HepG2 (cell line): ENCODE data around the gene ERBB3. TPM values are rescaled to one million over a fixed set of nuclear protein-coding genes. Genes with fewer than 3 reads are reported as not detected.

ENCODE experiments used
- ETV5 ChIP-seq: IDR thresholded peaks from 2 replicates; pipeline ENCODE4 v1.6.1; 2018; ENCODE audit warnings: missing biosample characterization, missing genetic modification reagents, inconsistent platforms, borderline replicate concordance
- GATAD2A ChIP-seq: IDR thresholded peaks from 2 replicates; pipeline ENCODE4 v1.6.1; 2016
- MED1 ChIP-seq: sonication (generic); formaldehyde crosslinking; IDR thresholded peaks from 2 replicates; pipeline ENCODE4 v1.4.0; 2020; ENCODE audit warnings: missing genetic modification reagents
- MED13 ChIP-seq: sonication (generic); formaldehyde crosslinking; IDR thresholded peaks from 2 replicates; pipeline ENCODE4 v1.5.0; 2020; ENCODE audit warnings: missing genetic modification reagents
- MEIS1 ChIP-seq: sonication (generic); formaldehyde crosslinking; IDR thresholded peaks from 2 replicates; pipeline ENCODE4 v1.9.0; 2021; ENCODE audit warnings: mild to moderate bottlenecking, missing genetic modification reagents, moderate library complexity, borderline replicate concordance
- MTA1 ChIP-seq: sonication (generic); formaldehyde crosslinking; IDR thresholded peaks from 2 replicates; pipeline ENCODE4 v1.4.0; 2020; ENCODE audit warnings: missing genetic modification reagents, mild to moderate bottlenecking, borderline replicate concordance
- REPIN1 ChIP-seq: sonication (generic); formaldehyde crosslinking; IDR thresholded peaks from 2 replicates; pipeline ENCODE4 v1.8.0; 2022; ENCODE audit warnings: missing genetic modification reagents, low read depth, mild to moderate bottlenecking, borderline replicate concordance
- REXO4 ChIP-seq: sonication (generic); formaldehyde crosslinking; IDR thresholded peaks from 2 replicates; pipeline ENCODE4 v1.8.0; 2022; ENCODE audit warnings: missing genetic modification reagents, mild to moderate bottlenecking, borderline replicate concordance
- SP4 ChIP-seq: sonication (generic); formaldehyde crosslinking; IDR thresholded peaks from 2 replicates; pipeline ENCODE4 v1.8.1; 2023; ENCODE audit warnings: mild to moderate bottlenecking, missing genetic modification reagents
- TGIF2 ChIP-seq: IDR thresholded peaks from 2 replicates; pipeline ENCODE4 v1.6.1; 2016; ENCODE audit warnings: control low read depth, missing compliant biosample characterization
- ZFAT ChIP-seq: sonication (generic); formaldehyde crosslinking; conservative IDR thresholded peaks from 2 replicates; pipeline ENCODE4 v1.8.1; 2023; ENCODE audit warnings: missing genetic modification reagents, inconsistent platforms
- ZNF251 ChIP-seq: sonication (generic); formaldehyde crosslinking; IDR thresholded peaks from 2 replicates; pipeline ENCODE4 v1.9.0; 2021; ENCODE audit warnings: mild to moderate bottlenecking, missing genetic modification reagents
- ZNF317 ChIP-seq: sonication (generic); formaldehyde crosslinking; IDR thresholded peaks from 2 replicates; pipeline ENCODE4 v1.5.0; 2020; ENCODE audit warnings: mild to moderate bottlenecking, missing genetic modification reagents
- ZNF430 ChIP-seq: sonication (generic); formaldehyde crosslinking; IDR thresholded peaks from 2 replicates; pipeline ENCODE4 v1.9.0; 2021; ENCODE audit warnings: mild to moderate bottlenecking, missing genetic modification reagents
- ZNF720 ChIP-seq: sonication (generic); formaldehyde crosslinking; IDR thresholded peaks from 2 replicates; pipeline ENCODE4 v1.4.0; 2020; ENCODE audit warnings: missing genetic modification reagents
- ZNF777 ChIP-seq: sonication (generic); formaldehyde crosslinking; IDR thresholded peaks from 2 replicates; pipeline ENCODE4 v1.4.0; 2020; ENCODE audit warnings: missing genetic modification reagents
- ZSCAN25 ChIP-seq: sonication (generic); formaldehyde crosslinking; IDR thresholded peaks from 2 replicates; pipeline ENCODE4 v1.8.0; 2022; ENCODE audit warnings: mild to moderate bottlenecking, missing genetic modification reagents
- polyA plus RNA-seq, 8 experiments: library from polyadenylated mRNA; depleted of rRNA in 3 of 8; stranded (reverse) in 7 of 8; unstranded in 1 of 8; fragments of >200 nt; fragmentation: Illumina TruSeq in 4 of 8; extraction: Trizol in 4 of 8; gene quantifications; 2 replicates each; pipeline versions ENCODE4 v1.2.1 to v1.2.3, GENCODE V29; 2011 to 2016; ENCODE audit warnings: low read depth in 4 of 8, missing spikeins in 1 of 8, mixed read lengths in 1 of 8; ENCODE audit not compliant: insufficient read depth in 1 of 8
- total RNA-seq, 5 experiments: library from RNA; depleted of rRNA; stranded (reverse); fragments of >200 nt; fragmentation: Illumina TruSeq; extraction: Trizol; gene quantifications; 2 replicates each; pipeline ENCODE4 v1.2.3, GENCODE V29; 2016; ENCODE audit warnings: low read depth in 1 of 5
- TF ChIP-seq, protein P1 (sequence below): sonication (generic); formaldehyde crosslinking; IDR thresholded peaks from 2 replicates; pipeline ENCODE4 v1.4.0; 2020; ENCODE audit warnings: mild to moderate bottlenecking, low read depth, missing genetic modification reagents
- TF ChIP-seq, protein P2 (sequence below): sonication (generic); formaldehyde crosslinking; IDR thresholded peaks from 2 replicates; pipeline ENCODE4 v1.5.0; 2020; ENCODE audit warnings: missing genetic modification reagents
- TF ChIP-seq, protein P3 (sequence below): sonication (generic); formaldehyde crosslinking; IDR thresholded peaks from 2 replicates; pipeline ENCODE4 v1.5.0; 2020; ENCODE audit warnings: missing genetic modification reagents
- TF ChIP-seq, protein P4 (sequence below): sonication (generic); formaldehyde crosslinking; IDR thresholded peaks from 2 replicates; pipeline ENCODE4 v1.4.0; 2020; ENCODE audit warnings: missing genetic modification reagents
- TF ChIP-seq, protein P5 (sequence below): sonication (generic); formaldehyde crosslinking; IDR thresholded peaks from 2 replicates; pipeline ENCODE4 v1.4.0; 2020; ENCODE audit warnings: missing genetic modification reagents

The ERBB3 gene
- total and polyA plus RNA-seq, 2 of the 13 experiments (the other 11 are each of a cell fraction or from before 2014, with no cell fraction given) = 93.6 to 358 TPM

DNA sequence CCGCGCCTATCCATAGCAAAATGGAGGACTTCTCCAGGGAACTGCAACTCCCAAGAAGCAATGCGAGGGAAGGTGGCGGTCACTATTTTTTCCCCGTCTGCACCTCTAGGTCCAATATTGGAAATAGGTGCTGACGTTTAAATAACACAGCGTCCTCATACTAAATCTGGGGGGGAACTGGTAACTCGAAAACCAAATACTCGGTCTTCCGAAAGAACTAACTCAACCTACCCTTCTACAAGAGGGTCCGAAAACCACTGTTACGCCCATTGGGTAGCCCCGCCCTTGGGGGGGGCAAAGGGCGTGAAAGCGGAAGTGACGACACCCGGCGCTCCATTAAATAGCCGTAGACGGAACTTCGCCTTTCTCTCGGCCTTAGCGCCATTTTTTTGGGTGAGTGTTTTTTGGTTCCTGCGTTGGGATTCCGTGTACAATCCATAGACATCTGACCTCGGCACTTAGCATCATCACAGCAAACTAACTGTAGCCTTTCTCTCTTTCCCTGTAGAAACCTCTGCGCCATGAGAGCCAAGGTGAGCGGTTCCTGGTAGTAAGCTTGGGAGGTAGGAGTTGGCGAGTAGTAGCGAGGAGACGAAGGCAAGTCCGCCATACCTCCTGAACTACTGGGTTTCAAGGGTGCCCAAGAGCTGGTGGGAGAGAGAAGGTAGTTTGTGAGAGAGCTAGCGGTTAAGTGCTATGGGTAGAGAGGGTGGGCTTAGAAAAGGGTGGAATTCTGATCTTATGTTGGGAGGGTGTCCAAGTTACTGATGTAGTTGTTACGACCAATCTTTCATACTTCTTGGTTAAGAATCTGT, 36.5 kb downstream of the ERBB3 start, which contains the start of gene RPL41 (continued):
- TF ChIP-seq, protein P1, sequence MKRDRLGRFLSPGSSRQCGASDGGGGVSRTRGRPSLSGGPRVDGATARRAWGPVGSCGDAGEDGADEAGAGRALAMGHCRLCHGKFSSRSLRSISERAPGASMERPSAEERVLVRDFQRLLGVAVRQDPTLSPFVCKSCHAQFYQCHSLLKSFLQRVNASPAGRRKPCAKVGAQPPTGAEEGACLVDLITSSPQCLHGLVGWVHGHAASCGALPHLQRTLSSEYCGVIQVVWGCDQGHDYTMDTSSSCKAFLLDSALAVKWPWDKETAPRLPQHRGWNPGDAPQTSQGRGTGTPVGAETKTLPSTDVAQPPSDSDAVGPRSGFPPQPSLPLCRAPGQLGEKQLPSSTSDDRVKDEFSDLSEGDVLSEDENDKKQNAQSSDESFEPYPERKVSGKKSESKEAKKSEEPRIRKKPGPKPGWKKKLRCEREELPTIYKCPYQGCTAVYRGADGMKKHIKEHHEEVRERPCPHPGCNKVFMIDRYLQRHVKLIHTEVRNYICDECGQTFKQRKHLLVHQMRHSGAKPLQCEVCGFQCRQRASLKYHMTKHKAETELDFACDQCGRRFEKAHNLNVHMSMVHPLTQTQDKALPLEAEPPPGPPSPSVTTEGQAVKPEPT (CRISPR knock-in tag) = peak; percentile 62; the same call in 1 of the 2 replicates
- peak; percentile 54; the same call in 1 of the 2 replicates for TF ChIP-seq SP4 (CRISPR knock-in tag)
- peak; percentile 88; the same call in 1 of the 2 replicates for TF ChIP-seq TGIF2 (CRISPR knock-in tag)
- TF ChIP-seq ZNF430 (CRISPR knock-in tag) = peak; percentile 56; the same call in 1 of the 2 replicates
- TF ChIP-seq ZFAT (CRISPR knock-in tag) = no peak
- peak; percentile 81 for TF ChIP-seq ZNF317
- TF ChIP-seq ZSCAN25 = peak; percentile 41
- peak; percentile 69 for TF ChIP-seq ETV5 (CRISPR knock-in tag)
- TF ChIP-seq MTA1 (CRISPR knock-in tag) = 0 out of 2 replicates have a peak, but pooled peaks have one; percentile 44
- no peak for TF ChIP-seq ZNF720
- TF ChIP-seq ZNF251 = peak; percentile 92; the same call in 1 of the 2 replicates
- TF ChIP-seq ZNF777 (CRISPR knock-in tag) = peak; percentile 49; the same call in 1 of the 2 replicates
- TF ChIP-seq, protein P2, sequence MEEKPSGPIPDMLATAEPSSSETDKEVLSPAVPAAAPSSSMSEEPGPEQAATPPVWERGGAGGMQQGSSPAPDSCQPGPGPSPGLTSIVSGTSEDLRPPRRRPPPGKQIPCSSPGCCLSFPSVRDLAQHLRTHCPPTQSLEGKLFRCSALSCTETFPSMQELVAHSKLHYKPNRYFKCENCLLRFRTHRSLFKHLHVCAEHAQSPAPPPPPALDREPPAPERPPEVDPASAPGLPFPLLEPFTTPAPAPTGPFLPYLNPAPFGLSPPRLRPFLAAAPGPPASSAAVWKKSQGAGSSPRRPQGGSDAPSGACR = peak; percentile 45; the same call in 1 of the 2 replicates
- TF ChIP-seq, protein P3, sequence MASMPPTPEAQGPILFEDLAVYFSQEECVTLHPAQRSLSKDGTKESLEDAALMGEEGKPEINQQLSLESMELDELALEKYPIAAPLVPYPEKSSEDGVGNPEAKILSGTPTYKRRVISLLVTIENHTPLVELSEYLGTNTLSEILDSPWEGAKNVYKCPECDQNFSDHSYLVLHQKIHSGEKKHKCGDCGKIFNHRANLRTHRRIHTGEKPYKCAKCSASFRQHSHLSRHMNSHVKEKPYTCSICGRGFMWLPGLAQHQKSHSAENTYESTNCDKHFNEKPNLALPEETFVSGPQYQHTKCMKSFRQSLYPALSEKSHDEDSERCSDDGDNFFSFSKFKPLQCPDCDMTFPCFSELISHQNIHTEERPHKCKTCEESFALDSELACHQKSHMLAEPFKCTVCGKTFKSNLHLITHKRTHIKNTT (CRISPR knock-in tag) = no peak
- TF ChIP-seq, protein P4, sequence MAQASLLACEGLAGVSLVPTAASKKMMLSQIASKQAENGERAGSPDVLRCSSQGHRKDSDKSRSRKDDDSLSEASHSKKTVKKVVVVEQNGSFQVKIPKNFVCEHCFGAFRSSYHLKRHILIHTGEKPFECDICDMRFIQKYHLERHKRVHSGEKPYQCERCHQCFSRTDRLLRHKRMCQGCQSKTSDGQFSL = peak; percentile 99
- TF ChIP-seq MEIS1 (CRISPR knock-in tag) = no peak; the same call in none of the 2 replicates
- peak; percentile 72; the same call in 1 of the 2 replicates for TF ChIP-seq MED13 (CRISPR knock-in tag)
- TF ChIP-seq REPIN1 (CRISPR knock-in tag) = peak; percentile 56; the same call in 1 of the 2 replicates
- peak; percentile 82 for TF ChIP-seq MED1 (CRISPR knock-in tag)
- no peak for TF ChIP-seq REXO4 (CRISPR knock-in tag)
- TF ChIP-seq, protein P5, sequence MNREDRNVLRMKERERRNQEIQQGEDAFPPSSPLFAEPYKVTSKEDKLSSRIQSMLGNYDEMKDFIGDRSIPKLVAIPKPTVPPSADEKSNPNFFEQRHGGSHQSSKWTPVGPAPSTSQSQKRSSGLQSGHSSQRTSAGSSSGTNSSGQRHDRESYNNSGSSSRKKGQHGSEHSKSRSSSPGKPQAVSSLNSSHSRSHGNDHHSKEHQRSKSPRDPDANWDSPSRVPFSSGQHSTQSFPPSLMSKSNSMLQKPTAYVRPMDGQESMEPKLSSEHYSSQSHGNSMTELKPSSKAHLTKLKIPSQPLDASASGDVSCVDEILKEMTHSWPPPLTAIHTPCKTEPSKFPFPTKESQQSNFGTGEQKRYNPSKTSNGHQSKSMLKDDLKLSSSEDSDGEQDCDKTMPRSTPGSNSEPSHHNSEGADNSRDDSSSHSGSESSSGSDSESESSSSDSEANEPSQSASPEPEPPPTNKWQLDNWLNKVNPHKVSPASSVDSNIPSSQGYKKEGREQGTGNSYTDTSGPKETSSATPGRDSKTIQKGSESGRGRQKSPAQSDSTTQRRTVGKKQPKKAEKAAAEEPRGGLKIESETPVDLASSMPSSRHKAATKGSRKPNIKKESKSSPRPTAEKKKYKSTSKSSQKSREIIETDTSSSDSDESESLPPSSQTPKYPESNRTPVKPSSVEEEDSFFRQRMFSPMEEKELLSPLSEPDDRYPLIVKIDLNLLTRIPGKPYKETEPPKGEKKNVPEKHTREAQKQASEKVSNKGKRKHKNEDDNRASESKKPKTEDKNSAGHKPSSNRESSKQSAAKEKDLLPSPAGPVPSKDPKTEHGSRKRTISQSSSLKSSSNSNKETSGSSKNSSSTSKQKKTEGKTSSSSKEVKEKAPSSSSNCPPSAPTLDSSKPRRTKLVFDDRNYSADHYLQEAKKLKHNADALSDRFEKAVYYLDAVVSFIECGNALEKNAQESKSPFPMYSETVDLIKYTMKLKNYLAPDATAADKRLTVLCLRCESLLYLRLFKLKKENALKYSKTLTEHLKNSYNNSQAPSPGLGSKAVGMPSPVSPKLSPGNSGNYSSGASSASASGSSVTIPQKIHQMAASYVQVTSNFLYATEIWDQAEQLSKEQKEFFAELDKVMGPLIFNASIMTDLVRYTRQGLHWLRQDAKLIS (CRISPR knock-in tag) = peak; percentile 88
- peak; percentile 38; the same call in 1 of the 2 replicates for TF ChIP-seq GATAD2A (CRISPR knock-in tag)
